Ascending aorta (tissue), 2 donors: ENCODE measurements around the gene TNFAIP3. TPM values are rescaled to one million over a fixed set of nuclear protein-coding genes. Genes with fewer than 3 reads are reported as not detected.
"Not testable (repeated sequence)": the region's sequence is repeated elsewhere in the genome, so short reads cannot be mapped to it uniquely, and the experiment has no call there.

Experiments
- DNase-seq, 2 donors: peaks; one replicate each; pipeline ENCODE4 v3.0.0-alpha.2; 2019; ENCODE audit warnings: low spot score in 2 of 2
- H3K27ac ChIP-seq, 2 donors: fragments of 200-600 bp; sonication (generic); one replicate each; pipeline ENCODE4 v1.5.1; 2016 to 2017; ENCODE audit warnings: mild to moderate bottlenecking in 1 of 2
- H3K27me3 ChIP-seq: fragments of 200-600 bp; sonication (generic); one replicate; pipeline ENCODE4 v1.5.1; 2017
- H3K36me3 ChIP-seq, 2 donors: fragments of 200-600 bp; sonication (generic); one replicate each; pipeline ENCODE4 v1.5.1; 2016
- H3K4me1 ChIP-seq, 2 donors: fragments of 200-600 bp; sonication (generic); one replicate each; pipeline ENCODE4 v1.5.1; 2016 to 2017; ENCODE audit warnings: mild to moderate bottlenecking in 1 of 2
- H3K4me3 ChIP-seq, 2 donors: fragments of 200-600 bp; sonication (generic); one replicate each; pipeline ENCODE4 v1.5.1; 2016 to 2017; ENCODE audit warnings: mild to moderate bottlenecking in 1 of 2
- H3K9me3 ChIP-seq, 2 donors: fragments of 200-600 bp; sonication (generic); one replicate each; pipeline ENCODE4 v1.5.1; 2016
- intact Hi-C: fragments of 100-400 bp; cut with DNase I; formaldehyde crosslinking; loops from one replicate; pipeline ENCODE4 v1.15.1; 2023
- total RNA-seq: library from RNA; depleted of rRNA; stranded (reverse); fragments of >200 nt; gene quantifications from one replicate; pipeline ENCODE4 v1.1.0, GENCODE V29; 2016
- TF ChIP-seq, protein P1 (sequence below), 3 experiments: fragments of 200-600 bp in 2 of 3; fragments of 450-650 bp in 1 of 3; sonication (generic) in 2 of 3; IDR thresholded peaks; one replicate each; pipeline ENCODE4 v1.5.1; 2016 to 2019; ENCODE audit warnings: antibody characterized with exemption in 3 of 3, mild to moderate bottlenecking in 1 of 3, moderate library complexity in 1 of 3

The TNFAIP3 gene
- total RNA-seq, 1 donor from 2014 or later: 24.5 TPM

DNA sequence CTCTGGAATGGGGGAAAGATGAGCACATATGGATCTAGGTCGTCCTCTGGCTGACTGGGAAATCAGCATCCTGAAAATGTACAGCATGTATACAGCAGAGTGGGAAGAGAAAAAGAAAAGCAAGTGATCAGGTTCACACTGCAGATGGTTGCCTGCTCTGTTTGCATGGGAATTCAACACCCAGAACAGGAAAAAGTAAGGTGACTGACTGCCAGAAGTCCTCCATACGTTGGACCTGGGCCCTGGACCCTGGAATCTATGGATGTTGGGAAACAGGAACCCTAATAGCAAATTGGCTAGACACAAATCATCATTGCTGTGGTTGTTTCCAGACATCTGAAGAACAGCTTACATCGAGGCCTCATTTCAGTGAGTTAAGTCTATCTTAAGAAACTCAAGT is 30.3 kb upstream of the TNFAIP3 start:
- DNase-seq: no peak
- H3K4me3 ChIP-seq: no peak overlapping the region
- no peaks in the 10 kb centered on the region for H3K4me1 ChIP-seq
- no peaks in the 10 kb centered on the region for H3K27me3 ChIP-seq
- H3K9me3 ChIP-seq: peaks cover 0 to 3% of the 10 kb centered on the region in 2 donors
- H3K36me3 ChIP-seq: no peaks in the 10 kb centered on the region
- intact Hi-C loops: no loop called here
- no peak overlapping the region for H3K27ac ChIP-seq
- TF ChIP-seq, protein P1, sequence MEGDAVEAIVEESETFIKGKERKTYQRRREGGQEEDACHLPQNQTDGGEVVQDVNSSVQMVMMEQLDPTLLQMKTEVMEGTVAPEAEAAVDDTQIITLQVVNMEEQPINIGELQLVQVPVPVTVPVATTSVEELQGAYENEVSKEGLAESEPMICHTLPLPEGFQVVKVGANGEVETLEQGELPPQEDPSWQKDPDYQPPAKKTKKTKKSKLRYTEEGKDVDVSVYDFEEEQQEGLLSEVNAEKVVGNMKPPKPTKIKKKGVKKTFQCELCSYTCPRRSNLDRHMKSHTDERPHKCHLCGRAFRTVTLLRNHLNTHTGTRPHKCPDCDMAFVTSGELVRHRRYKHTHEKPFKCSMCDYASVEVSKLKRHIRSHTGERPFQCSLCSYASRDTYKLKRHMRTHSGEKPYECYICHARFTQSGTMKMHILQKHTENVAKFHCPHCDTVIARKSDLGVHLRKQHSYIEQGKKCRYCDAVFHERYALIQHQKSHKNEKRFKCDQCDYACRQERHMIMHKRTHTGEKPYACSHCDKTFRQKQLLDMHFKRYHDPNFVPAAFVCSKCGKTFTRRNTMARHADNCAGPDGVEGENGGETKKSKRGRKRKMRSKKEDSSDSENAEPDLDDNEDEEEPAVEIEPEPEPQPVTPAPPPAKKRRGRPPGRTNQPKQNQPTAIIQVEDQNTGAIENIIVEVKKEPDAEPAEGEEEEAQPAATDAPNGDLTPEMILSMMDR (IDR thresholded peaks at IDR 0.05): no peak

DNA sequence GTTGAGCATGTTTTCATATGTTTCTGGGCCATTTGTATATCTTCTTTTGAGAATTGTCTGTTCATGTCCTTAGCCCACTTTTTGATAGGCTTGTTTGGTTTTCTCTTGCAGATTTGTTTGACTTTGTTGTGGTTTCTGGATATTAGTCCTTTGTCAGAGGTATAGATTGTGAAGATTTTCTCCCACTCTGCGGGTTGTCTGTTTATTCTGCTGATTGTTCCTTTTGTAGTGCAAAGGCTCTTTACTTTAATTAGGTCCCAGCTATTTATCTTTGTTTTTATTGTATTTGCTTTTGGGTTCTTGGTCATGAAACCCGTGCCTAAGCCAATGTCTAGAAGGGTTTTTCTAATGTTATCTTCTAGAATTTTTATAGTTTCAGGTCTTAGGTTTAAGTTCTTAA is 29.0 kb upstream of the TNFAIP3 start:
- H3K27ac ChIP-seq, H3K4me3 ChIP-seq, H3K4me1 ChIP-seq, H3K9me3 ChIP-seq, DNase-seq, H3K36me3 ChIP-seq, intact Hi-C loops, H3K27me3 ChIP-seq: not testable (repeated sequence)

DNA sequence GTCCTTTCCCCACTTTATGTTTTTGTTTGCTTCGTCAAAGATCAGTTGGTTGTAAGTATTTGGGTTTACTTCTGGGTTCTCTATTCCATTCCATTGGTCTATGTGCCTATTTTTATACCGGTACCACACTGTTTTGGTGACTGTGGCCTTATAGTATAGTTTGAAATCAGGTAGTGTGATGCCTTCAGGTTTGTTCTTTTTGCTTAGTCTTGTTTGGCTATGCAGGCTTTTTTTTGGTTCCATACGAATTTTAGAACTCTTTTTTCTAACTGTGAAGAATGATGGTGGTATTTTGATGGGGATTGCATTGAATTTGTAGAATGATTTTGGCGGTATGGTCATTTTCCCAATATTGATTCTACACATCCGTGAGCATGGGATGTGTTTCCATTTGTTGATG is 28.5 kb upstream of the TNFAIP3 start:
- DNase-seq: not testable (repeated sequence)

DNA sequence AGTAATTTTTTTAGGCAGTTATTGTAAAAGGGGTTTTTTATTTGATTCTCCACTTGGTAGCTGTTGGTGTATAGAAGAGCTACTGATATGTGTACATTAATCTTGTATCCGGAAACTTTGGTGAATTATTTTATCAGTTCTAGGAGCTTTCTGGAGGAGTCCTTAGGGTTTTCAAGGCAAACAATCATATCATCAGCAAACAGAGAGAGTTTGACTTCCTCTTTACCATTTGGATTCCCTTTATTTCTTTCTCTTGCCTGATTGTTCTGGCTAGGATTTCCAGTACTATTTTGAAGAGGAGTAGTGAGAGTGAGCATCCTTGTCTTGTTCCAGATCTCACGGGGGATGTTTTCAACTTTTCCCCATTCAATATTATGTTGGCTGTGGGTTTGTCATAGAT is 28.0 kb upstream of the TNFAIP3 start:
- no peaks in the 10 kb centered on the region for H3K4me1 ChIP-seq
- H3K4me3 ChIP-seq: no peak overlapping the region
- DNase-seq: no peak
- peaks cover 0 to 3% of the 10 kb centered on the region in 2 donors for H3K9me3 ChIP-seq
- H3K36me3 ChIP-seq: no peaks in the 10 kb centered on the region
- TF ChIP-seq, protein P1 (IDR thresholded peaks at IDR 0.05): no peak
- intact Hi-C loops: no loop called here
- no peak overlapping the region for H3K27ac ChIP-seq
- no peaks in the 10 kb centered on the region for H3K27me3 ChIP-seq

More for the DNA sequence above, 28.5 kb upstream of the TNFAIP3 start:
- H3K4me1 ChIP-seq, H3K9me3 ChIP-seq, H3K27me3 ChIP-seq, intact Hi-C loops, H3K4me3 ChIP-seq, H3K27ac ChIP-seq, H3K36me3 ChIP-seq: not testable (repeated sequence)

DNA sequence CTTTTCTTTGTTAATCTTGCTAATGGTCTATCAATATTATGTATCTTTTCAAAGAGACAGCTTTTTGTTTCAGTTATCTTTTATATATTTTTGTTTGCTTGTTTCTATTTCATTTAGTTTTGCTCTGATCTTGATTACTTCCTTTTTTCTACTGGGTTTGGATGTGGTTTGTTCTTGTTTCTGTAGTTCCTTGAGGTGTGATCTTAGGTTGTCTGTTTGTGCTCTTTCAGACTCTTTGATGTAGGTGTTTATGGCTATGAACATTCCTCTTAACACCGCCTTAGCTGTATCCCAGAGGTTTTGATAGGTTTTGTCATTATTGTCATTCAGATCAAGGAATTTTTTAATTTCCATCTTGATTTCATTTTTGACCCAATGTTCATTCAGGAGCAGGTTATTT is 26.8 kb upstream of the TNFAIP3 start:
- no peak for DNase-seq
- H3K27me3 ChIP-seq: no peaks in the 10 kb centered on the region
- peaks cover 0 to 3% of the 10 kb centered on the region in 2 donors for H3K9me3 ChIP-seq
- H3K4me1 ChIP-seq: no peaks in the 10 kb centered on the region
- no peaks in the 10 kb centered on the region for H3K36me3 ChIP-seq
- TF ChIP-seq, protein P1 (IDR thresholded peaks at IDR 0.05): no peak
- H3K4me3 ChIP-seq: no peak overlapping the region
- intact Hi-C loops: no loop called here
- no peak overlapping the region for H3K27ac ChIP-seq

DNA sequence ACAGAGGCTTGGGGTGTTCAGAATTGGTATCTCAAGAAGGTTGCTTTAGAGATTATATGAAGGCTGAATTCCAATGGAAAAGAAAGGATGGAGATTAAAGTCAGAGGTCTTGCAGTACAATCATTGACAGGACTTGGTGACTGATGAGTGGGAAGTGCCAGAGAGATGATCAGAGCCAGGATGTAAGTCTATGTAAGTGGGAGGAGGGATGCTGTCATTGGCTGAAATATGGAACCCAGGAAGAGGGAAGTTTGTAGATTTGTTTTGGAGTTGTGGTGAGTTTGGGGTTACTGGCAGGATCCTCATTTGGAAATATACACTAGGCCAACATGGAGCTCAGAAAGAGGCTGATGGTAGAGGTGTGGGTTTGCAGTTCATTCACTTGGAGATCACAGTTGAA is 23.8 kb upstream of the TNFAIP3 start:
- no peak overlapping the region for H3K27ac ChIP-seq
- no peak overlapping the region for H3K4me3 ChIP-seq
- H3K36me3 ChIP-seq: no peaks in the 10 kb centered on the region
- intact Hi-C loops: no loop called here
- H3K9me3 ChIP-seq: peaks cover 0 to 3% of the 10 kb centered on the region in 2 donors
- DNase-seq: no peak
- H3K4me1 ChIP-seq: no peaks in the 10 kb centered on the region
- TF ChIP-seq, protein P1 (IDR thresholded peaks at IDR 0.05): no peak
- no peaks in the 10 kb centered on the region for H3K27me3 ChIP-seq

DNA sequence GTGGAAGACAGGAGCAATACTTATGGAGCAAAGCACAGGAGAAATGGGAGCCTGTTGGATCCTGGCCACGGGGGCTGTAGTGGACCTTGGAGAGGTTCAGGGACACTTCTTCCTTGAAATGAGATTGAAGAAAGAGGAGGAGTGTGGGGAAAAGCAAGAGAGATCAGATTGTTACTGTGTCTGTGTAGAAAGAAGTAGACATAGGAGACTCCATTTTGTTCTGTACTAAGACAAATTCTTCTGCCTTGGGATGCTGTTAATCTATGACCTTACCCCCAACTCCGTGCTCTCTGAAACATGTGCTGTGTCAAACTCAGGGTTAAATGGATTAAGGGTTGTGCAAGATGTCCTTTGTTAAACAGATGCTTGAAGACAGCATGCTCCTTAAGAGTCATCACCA is 22.7 kb upstream of the TNFAIP3 start:
- H3K4me1 ChIP-seq, H3K4me3 ChIP-seq, H3K9me3 ChIP-seq, H3K36me3 ChIP-seq, H3K27me3 ChIP-seq, intact Hi-C loops, H3K27ac ChIP-seq, DNase-seq: not testable (repeated sequence)

DNA sequence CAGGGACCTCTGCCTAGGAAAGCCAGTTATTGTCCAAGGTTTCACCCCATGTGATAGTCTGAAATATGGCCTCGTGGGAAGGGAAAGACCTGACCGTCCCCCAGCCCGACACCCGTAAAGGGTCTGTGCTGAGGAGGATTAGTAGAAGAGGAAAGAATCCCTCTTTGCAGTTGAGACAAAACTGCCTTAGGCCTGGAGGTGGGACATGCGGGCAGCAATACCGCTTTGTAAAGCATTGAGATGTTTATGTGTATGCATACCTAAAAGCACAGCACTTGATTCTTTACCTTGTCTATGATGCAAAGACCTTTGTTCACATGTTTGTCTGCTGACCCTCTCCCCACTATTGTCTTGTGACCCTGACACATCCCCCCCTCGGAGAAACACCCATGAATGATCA is 22.3 kb upstream of the TNFAIP3 start:
- H3K4me3 ChIP-seq, DNase-seq, intact Hi-C loops, H3K36me3 ChIP-seq, H3K27ac ChIP-seq, H3K9me3 ChIP-seq, H3K27me3 ChIP-seq, H3K4me1 ChIP-seq: not testable (repeated sequence)
